GM21737 (cell line): ENCODE measurements around the gene KDR.

Experiments
- ATAC-seq: cut with Tn5 transposase; IDR thresholded peaks from one replicate; pipeline ENCODE4 v1.9.1; 2021; ENCODE audit warnings: mild to moderate bottlenecking, moderate library complexity; ENCODE audit not compliant: unreplicated experiment

The KDR gene

DNA sequence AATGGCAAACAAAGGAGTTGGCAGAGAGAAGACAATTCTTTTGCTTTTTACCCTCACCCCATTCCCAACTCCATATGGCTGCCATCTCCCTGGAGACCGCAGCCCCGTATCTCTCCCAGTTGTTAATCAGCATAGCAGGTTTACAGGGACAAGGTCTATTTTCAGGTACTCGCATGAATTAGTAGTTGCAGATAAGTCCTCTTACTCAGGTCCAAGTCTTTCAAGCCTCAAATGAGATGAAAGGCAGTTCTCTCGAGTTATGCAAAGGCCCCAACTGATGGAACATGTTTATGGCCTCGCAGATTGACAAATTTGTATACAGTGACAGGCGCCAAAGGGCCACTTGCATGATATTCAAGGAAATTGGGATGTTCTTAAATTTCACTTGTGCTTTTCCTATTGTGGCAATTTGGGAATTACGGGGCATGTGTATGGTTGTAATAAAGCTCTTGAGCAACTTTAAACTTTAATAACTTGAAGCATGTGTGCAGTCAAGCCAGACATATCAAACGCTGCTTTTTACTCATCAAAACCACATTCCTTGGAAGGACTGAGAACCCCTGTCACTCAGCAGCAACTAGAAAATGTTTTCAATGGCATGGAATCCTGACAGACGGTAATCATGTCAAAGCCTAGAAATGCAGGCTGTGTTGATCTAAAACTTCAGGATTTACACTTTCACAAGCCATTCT, 45.1 kb downstream of the KDR start:
- ATAC-seq = no peak

DNA sequence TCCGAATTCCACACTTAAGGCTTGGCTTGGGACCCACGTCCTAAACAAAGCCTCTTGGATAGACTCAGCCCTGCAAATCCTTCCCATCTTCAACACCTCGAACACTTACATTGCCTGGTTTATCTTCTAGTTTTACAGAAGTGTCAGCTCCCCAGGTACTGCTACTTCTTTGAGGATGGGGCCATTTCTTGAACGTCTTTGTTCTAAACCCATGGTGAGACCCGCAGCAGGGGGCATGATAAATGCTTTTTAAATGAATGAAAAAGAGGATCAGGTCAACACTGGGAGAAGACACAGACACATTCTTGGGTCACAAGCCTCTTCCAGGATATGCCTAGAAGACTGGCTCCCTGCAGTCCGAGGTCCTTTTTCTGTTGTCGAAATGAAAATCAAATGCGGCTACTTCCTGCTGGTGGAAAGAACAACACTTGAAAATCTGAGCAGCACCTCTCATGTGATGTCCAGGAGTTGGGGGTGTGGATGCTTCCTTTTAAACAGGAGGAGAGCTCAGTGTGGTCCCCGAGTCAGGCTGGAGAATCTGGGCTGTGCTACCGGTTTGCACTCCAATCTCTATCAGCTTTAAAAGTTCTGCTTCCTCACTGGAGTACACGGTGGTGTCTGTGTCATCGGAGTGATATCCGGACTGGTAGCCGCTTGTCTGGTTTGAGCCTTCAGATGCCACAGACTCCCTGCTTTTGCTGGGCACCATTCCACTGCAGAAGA, 45.8 kb downstream of the KDR start:
- ATAC-seq = no peak

DNA sequence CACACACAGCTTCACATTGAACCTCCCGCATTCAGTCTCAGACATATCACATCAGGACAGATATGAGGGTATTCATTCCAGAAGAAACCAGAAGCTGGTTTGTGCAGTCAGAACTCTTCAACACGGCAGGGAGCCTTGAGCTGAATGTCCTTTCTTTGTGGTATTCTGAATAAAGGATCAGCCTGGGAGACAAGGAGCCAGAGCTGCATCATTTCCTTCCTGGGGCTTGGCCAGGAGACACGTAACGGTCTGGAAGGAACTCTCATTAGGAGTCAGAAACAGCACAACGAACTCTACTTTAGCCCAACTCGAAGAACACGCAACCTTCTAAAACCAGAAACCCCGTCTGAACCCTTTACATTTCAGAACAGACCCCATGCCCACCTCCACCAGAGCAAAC, 46.4 kb downstream of the KDR start:
- no peak for ATAC-seq

DNA sequence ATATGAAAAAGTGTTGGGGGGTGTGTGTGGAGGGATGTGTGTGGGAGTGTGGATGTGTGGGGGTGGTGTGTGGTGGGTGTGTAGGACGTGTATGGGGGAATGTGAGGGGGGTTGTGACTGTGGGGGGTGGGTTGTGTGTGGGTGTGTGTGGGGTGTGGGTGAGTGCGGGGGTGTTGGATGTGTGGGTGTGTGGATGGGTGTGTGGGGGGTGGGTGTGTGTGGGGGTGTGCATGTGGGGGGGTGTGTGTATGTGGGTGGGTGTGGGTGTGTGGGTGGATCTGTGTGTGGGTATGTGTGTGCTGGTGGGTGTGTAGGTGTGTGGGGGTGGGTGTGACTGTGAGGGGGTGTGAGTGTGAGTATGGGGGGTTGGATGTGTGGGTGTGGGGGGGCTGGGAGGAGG, 47.8 kb downstream of the KDR start:
- ATAC-seq = no peak

DNA sequence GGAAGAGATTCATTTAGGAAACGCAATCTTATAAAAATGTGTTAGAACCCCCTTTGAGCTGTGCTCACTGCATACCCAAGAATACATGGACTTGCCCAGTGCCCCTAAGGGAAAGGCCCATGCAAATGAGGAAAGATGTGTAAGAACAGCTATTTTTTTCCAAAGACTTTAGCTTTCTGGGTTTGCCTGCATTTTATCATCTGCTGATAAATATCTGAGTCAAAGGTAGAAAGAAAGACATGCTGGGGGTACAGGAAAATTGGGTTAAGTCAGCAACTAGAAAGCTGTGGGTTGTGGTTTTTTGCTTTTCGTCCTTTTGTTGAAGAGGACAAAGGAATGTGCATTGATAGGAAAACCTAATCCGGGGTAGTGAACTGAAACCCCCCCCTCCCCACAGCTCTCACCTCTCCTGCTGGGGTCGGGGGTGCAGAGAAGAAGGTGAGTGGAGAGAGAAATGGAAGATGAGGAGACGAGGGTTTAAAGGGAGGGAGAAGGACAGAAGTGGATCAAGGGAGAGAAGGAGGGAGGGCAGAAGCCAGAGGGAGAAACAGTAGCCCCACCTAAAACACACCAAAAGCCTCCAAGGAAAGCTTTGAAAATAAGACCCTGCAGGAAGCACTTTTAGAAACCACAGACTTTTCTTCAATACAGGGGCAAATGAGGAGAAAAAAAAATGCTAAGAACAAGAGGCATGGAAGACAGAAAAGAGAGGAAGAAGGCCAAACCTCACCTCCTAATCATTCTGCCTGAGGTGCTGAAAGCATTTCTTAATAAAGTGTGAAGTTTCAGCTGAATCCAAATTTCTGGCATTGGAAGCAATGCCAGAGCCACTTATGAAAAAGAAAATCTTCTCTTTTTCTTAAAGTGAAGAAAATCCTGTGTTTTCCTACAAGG, 49.3 kb downstream of the KDR start:
- ATAC-seq = no peak

DNA sequence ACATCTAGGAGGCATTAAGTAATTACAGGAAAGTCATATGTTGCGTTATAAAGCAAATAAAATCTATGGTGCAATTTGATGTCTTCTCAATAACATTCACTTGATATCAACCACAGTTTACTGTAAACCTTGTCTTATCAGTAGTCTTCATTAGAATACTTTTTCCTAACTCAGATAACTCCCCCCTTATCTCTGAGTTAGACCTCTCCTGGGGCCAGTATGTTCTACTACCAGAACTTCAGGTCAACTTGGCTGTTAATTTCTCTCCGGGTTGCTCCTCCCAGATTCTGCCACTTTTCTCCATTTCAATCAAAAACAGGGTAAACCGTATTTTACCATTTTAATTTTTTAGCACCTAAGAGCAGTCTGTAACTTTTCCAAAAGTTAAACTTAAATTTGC, 50.0 kb downstream of the KDR start:
- ATAC-seq = no peak

DNA sequence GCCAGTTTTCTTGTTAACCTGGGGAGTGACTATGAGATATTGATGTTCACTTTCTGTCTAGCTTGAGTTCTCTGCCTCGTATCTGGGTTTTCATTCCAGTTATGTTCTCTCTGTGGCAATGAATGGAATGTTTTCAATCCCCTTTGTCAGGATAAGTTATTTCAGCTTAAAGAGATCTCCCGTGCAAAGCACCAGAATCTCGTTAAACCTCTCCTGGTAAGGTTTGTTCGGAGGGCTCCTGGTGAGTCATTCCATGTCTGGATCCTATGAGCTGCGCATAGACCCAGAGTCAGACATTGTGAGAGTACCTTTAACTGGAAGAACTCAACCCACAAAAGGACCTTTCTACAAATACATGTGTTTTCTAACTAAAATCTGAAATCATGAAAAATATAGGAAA, 51.0 kb downstream of the KDR start:
- ATAC-seq = no peak

DNA sequence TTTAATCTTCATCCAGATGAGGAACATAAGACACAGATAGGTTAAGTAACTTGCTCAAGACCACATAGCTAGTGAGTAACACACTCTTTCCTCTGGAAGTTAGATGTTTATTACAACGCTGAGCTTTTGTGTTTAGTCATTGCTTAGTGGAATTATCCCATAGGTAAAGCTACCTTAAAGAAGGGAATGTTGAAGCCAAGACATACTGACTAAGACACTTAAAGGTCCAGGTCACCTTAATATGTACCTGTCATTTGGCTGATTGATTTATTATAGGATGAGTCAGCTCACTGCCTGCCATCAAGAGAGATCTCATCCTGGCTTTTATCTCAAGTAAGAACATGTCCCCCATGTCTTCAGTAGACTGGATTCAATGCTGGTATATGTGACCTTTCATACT, 53.4 kb downstream of the KDR start:
- ATAC-seq = no peak

DNA sequence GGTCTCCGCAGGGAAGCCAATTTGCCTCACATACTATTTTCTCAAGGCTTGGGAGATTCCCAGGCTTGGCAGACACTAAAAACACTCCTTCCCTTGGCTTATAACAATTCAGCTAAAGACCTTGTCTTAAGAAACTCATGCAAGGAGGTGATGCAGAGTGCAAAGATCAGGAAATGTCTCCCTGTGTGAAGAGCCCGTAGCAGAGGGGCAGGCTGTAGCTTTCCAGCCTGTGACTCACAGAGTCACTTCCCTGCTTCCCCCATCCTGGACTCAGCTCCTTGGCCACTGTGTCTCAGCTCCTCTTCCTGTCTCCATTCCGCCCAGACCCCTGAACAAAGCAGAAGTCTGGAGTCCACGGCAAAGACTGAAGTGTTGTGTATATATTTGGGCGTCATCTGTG, 56.1 kb downstream of the KDR start:
- ATAC-seq = no peak

DNA sequence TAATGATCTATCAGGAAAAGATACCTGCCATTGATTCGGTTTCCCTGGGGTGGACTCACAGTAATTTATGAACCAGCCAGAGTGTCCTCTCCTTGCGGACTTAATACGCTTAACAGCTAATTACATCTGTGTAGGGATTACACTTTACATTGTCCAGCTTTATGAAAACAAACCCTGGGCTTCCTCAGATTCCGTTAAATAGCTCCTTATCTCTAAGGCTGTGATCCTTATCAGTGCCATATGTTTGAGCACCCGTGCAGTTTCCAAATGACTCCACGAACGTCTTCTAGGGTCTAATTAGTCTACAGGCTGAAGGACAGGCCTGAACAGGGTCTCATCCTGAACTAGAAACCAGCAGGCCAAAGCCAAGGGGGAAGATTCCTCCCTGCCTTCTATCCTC, 56.9 kb downstream of the KDR start:
- ATAC-seq = no peak

DNA sequence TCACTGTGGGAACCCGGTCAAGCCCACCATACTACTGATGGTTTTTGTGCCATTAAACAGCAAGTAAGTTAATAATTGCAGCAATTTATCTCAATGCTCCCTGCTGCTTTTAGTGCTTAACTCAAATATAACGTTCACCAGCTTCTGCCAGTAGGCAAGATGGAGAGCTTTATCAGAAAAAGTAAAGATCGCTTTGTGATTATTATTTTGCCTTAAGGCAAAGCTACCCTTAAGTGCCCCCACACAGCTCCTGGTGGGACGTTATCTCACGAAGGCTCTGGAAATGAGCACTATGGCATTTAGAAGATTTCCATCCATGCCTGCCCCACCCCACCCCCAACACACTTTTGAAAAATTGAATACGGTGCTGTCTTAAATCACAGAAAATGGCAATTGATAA, 59.4 kb downstream of the KDR start:
- no peak for ATAC-seq

DNA sequence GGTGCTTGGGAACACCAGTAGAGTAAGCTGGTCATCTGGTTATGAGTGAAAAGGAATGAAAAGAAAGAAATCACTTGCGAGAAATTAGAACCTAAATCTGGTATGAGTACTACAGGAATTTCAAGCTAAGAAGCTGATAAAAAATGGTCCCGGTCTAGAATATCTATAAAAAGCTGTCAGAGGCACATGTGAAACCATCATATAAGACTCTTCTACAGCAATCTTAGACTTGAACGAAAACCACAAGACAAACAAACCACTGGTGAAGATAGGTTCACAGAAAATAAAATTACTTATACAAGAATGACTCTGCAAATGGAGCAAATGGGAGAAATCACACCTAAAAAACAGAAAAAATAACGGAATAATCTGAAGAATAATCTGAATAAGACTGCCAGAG, 69.9 kb downstream of the KDR start:
- no peak for ATAC-seq

DNA sequence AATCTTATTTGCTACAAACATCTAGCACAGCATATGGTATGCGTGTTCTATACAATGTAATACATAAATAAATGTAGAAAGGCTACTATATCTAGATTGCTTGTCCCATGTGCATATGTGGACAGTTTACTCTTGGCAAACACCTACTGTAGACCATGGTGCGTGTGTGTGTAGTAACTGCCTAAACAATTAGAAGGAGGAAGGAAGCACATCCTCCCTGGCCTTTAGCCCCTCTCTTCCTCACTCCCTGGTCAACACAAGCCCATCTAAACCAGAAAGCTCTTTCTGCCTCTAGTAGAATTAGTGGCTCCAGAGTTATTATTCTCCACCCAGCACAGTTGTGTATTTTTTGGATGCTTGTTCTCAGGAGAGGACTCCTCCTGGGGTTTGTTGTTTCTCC, 73.9 kb downstream of the KDR start:
- no peak for ATAC-seq

DNA sequence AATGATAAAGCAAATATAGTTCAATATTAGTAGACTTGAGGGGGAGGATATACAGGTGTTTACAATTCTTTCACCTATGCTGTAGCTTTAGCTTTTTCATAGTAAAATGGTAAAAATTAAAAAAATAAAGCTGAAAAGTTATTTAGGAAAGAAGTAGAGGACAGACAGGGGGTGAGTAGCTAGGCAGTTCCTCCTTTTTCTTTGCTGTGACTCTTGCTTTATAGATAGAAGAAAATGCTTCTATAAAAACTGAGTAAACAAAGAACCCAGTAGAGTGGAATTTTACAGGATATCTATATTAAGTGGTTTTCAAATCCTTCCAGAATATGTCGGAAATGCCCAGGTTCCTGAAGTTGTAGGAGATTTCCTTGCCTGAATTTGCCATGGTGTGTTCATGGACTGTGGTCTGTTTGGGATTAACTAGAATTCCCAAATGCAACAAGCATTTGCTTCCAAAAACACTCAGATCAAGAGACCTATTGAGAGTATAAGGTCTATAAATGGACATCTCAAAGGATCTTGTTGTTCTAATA, 74.9 kb downstream of the KDR start:
- ATAC-seq = no peak

DNA sequence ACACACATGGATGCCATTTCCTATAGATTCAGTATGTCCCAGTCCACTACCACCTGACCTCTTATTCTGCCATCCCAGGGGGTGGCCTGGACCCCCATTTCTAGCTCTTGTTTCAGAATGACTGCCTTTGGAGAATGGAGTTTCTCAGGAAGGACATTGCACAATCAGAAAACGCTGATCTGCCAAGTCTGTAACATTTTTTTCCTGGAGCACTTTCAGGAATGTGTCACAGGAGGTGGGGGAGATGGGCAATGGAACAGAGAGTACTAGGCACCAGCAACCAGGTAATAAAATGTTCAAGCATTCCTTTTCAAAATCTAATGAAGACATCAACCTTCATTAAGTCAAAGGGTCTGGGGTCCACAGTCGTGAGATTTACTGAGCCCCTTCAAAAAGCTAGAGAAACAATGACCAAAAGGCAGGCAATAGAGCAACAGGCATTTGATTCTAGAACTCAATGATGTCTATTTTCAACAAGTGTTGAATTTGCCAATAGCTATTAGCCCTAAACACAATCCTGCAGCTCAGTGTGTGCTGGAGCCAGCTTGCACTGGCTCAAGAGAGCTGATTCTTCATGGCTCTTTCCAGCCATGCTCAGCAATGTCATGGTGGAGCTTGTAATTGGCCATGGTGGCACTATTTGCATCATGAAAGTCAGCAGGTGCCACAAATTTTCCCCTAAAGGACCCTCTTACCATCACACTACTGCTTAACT, 87.1 kb downstream of the KDR start:
- no peak for ATAC-seq

DNA sequence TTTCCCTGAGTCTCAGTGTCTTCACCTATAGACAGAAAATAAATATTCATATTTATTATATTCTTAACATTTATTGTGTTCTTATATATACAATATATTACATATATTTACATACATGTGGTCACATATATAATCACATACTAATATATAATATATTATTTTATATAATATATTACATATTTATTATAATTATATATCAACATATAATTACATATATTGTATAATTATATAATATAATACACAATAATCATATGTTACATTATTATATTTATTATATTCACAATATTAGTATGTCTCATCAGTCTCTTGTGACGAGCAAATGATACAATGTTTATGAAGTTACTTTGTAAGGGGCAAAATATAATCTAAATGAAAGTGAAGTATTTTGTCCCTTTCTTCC, 87.7 kb downstream of the KDR start:
- ATAC-seq = no peak

DNA sequence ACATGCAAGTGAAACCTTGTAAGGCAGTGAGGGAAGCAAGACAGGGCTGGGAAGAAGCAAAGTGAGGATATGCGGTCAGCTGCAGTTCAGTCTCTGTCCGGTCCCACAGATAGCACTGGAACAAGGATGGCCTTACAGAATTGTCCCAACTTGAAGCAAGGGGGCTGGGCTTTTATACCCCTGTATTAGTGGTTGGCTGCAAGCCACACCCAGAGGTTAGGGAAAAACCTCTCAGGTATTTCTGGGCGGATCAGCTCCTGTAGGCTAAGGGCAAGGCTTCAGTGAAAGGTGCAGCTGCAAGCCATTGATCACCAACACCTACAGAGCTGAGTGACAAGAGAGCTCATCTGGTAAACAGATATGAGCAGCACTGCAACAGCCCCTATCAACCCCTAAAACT, 89.0 kb downstream of the KDR start:
- no peak for ATAC-seq

DNA sequence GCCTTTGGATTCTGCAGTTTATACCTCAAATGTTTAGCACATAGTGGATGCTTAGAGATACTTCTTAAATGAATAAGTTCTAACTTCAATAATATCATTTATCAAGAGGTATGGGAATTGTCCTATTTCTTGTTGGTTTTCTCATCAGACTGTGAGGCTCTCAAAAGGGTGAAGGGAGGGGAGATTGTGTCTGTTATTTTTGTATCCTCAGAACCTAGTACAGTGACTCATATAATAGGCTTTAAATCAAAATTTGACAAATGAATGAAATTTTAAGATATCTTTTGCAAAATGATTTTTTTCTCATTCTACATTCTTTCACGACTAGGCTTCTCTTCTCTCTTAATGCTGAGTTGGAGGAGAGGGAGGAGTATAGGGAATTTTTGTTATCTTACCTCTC, 89.5 kb downstream of the KDR start:
- no peak for ATAC-seq

DNA sequence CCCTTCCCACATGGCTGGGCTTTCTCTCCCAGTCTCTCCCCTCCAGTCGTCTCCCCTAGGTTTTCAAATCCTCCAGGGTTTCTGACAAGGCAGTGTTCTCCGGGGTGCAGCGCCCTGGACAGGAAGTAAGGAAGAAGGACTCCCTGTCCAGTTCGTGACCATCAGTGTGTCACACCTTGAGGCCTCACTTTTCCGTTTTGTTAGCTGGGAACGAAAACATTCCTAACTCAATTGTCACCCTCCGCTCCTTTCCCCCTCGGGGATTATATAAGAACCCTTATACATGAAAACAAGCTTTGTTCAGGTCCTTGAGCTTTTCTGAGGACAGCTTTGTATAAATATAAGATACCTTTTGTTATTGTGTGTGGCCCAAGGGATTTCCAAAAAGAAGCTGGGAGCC, 92.1 kb downstream of the KDR start:
- ATAC-seq = no peak

DNA sequence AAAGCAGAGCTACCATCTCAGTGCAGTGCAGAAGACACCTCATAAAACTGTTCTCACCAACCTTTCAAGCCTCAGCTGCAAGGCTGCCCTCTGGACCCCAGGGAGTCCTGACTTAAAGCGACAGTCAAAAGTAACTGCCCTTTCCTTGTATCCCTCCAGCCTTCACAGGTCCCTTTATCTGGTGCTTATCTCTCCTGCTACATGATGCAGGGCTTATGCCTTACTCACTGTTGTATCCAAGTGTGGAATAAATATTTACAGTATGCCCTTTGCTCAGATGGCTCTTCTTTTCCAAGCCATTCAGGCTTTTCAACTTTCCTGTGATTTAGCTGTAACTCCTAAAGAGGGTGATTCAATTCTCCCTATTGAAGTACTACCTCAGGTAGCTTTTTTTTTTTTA, 92.6 kb downstream of the KDR start:
- no peak for ATAC-seq

DNA sequence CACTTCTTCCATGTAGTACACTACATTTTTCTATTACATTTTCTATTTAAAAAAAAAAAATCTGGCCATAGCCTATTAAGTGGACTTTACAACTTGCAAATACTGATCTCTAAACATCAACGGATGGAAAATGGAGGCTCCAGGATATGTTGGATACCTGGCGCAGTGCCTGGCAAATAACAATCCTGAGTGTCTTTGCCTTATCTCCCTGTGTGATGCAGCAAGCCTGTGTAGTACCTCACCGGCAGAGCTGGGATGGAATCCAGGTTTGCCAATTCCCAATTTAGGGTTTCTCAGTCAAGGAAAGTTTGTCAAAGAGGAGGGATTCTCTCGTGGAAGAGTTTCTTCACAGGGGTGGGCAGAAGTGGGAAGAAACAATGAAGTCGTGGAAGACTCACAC, 93.2 kb downstream of the KDR start:
- ATAC-seq = no peak
